ENCODE data around the gene FNDC3B.

Gene FNDC3B

GRCh38 chr3:172231318-172231901, 192.0 kb downstream of the FNDC3B start:
- no peak for TF ChIP-seq CTCF (IDR thresholded peaks at IDR 0.05; ENCODE audit: extremely low read depth, missing control alignments)

DNA sequence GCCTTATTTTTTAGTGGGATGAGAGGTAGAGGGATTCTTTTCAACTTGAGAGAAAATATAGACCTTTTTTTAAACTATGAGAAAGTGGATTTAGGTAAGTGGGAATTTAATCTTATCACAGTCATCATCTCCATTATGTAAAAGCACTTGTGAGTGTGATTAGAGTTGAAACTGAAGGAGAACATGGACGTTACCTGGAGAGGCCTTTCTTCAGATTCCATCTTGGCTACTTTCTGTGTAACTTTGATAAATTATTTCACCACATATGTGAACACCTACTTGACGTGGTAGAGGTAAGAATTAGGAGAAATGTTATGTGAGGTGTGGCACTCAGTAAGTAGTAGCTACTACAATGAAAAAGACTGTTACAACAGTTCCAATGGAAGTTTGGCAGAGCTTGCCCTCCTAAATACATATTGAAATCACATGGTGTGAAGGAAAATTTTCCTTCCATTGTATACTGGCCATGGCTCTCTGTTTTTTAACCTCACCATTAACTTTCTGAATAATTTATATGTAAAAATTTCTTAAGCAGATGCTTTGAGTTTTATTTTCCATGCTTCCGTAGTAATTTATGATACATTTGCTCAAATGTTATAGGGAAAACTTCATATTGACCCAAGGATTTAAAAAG, 193.3 kb downstream of the FNDC3B start:
- no peak for DNase-seq (ENCODE audit: low spot score)
- TF ChIP-seq CTCF (IDR thresholded peaks at IDR 0.05; ENCODE audit: extremely low read depth, missing control alignments) = no peak

More at GRCh38 chr3:172231318-172231901, 192.0 kb downstream of the FNDC3B start:
- DNase-seq (ENCODE audit: low spot score) = no peak

GRCh38 chr3:172233474-172234277, 194.3 kb downstream of the FNDC3B start:
- no peak for TF ChIP-seq CTCF (IDR thresholded peaks at IDR 0.05; ENCODE audit: extremely low read depth, missing control alignments)
- DNase-seq (ENCODE audit: low spot score) = no peak

DNA sequence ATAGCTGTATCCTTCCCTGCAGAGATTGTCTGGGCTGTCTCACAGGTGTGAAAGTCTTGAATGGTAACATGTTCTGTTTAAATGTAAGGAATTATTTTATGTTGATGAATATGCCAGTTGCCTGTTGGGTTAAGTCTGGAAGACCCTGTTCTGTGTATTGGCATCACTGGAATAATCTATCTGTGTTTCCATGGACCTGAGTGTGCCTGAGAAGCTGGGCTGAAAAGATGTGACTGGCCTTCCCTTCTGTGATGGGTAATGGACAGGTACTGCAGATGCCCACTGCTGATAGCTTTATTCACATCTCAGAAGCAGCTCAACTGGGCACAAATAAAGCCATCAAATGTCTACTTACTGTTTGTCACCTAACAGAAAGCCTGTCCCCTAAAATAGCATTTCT, 196.3 kb downstream of the FNDC3B start:
- no peak for DNase-seq (ENCODE audit: low spot score)
- no peak for TF ChIP-seq CTCF (IDR thresholded peaks at IDR 0.05; ENCODE audit: extremely low read depth, missing control alignments)

- no peak for TF ChIP-seq CTCF (IDR thresholded peaks at IDR 0.05; ENCODE audit: extremely low read depth, missing control alignments)
- no peak for DNase-seq (ENCODE audit: low spot score)
These were observed 197.7 kb downstream of the FNDC3B start for GRCh38 chr3:172236771-172237742.

DNA sequence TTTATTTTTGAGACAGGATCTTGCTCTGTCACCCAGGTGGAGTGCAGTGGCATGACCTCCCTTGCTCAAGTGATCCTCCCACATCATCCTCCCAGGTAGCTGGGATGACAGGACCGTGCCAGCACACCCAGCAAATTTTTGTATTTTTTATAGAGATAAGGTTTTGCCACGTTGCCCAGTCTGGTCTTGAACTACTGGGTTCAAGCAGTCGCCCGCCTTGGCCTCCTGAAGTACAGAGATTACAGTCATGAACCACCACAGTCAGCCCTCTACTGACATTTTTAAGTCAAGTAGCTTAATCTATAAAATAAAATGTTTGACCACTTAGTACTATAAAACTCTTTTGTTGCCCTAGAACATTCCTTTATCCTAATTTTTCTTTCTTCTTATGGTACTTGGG, 198.8 kb downstream of the FNDC3B start:
- no peak for TF ChIP-seq CTCF (IDR thresholded peaks at IDR 0.05; ENCODE audit: extremely low read depth, missing control alignments)
- no peak for DNase-seq (ENCODE audit: low spot score)

Measured in GM20000 (cell line).